ENCODE results near the gene HPCA.

DNA sequence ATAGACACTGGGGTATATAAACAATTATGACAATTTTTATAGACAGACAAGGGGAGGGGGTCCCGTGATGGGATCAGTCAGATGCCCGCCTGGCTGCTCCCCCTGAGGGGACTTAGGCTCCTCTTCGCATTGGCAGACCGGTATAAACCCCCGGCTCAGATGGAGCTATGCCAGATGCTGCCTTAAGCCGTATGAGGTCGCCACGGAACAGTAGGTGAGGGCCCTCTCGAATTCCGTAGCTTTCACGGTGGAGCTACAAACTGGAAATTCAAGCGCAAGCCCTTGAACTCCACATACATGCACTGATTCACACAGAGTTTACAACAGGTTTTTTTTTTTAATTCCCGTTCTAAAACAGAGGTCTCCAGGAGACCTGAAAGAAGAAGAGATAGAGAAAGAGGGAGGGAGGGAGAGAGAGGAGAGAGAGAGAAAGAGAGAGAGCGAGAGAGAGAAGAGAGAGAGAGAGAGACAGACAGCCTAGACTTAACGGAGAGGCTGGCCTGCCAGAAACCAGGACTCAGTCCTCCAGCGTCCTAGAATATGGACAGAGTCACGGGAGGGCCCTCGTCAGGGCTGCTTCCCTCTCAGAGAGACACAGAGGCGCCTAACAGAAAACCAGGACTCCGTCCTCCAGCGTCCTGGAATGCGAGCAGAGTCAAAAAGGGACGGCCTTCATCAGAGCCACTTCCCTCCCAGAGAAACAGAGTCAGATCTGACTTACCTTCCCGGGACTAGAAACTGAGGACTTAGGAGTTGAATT lies 39.3 kb downstream of the HPCA start:
- TF ChIP-seq, protein P1, sequence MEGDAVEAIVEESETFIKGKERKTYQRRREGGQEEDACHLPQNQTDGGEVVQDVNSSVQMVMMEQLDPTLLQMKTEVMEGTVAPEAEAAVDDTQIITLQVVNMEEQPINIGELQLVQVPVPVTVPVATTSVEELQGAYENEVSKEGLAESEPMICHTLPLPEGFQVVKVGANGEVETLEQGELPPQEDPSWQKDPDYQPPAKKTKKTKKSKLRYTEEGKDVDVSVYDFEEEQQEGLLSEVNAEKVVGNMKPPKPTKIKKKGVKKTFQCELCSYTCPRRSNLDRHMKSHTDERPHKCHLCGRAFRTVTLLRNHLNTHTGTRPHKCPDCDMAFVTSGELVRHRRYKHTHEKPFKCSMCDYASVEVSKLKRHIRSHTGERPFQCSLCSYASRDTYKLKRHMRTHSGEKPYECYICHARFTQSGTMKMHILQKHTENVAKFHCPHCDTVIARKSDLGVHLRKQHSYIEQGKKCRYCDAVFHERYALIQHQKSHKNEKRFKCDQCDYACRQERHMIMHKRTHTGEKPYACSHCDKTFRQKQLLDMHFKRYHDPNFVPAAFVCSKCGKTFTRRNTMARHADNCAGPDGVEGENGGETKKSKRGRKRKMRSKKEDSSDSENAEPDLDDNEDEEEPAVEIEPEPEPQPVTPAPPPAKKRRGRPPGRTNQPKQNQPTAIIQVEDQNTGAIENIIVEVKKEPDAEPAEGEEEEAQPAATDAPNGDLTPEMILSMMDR (IDR thresholded peaks at IDR 0.05), result peak in 1 of 6 experiments; percentile 7
- no peak for TF ChIP-seq POLR2A (IDR thresholded peaks at IDR 0.05)

Measured in Peyer's patch (tissue), 4 donors.